NCI-H345 treated with DMSO at 0.1 percent for 48 hours (cell line): ENCODE data around the gene DNAH7.

ENCODE experiments used
- DNase-seq: peaks from one replicate; lab custom pipeline; 2025; ENCODE audit not compliant: unreplicated experiment; lab: John Stamatoyannopoulos, UW

Gene DNAH7

GRCh38 chr2:195871326-195871725 is 197.3 kb downstream of the DNAH7 start:
- no peak for DNase-seq

- no peak for DNase-seq
Observed at GRCh38 chr2:195864316-195864715, 204.3 kb downstream of the DNAH7 start.

- DNase-seq = no peak
Observed at GRCh38 chr2:195863564-195863963, 205.1 kb downstream of the DNAH7 start.

GRCh38 chr2:195863121-195863520 is 205.5 kb downstream of the DNAH7 start:
- DNase-seq = no peak

- no peak for DNase-seq
Observed at GRCh38 chr2:195861821-195862220, 206.8 kb downstream of the DNAH7 start.

- DNase-seq = no peak
Observed at GRCh38 chr2:195859513-195859912, 209.1 kb downstream of the DNAH7 start.

GRCh38 chr2:195857132-195857531 is 211.5 kb downstream of the DNAH7 start:
- DNase-seq = no peak

GRCh38 chr2:195850764-195851163 is 217.9 kb downstream of the DNAH7 start:
- no peak for DNase-seq

GRCh38 chr2:195848119-195848899 is 220.3 kb downstream of the DNAH7 start:
- DNase-seq = no peak

GRCh38 chr2:195842932-195843331 is 225.7 kb downstream of the DNAH7 start:
- DNase-seq = no peak

- DNase-seq = no peak
Observed at GRCh38 chr2:195838002-195838401, 230.6 kb downstream of the DNAH7 start.

GRCh38 chr2:195836002-195836401 is 232.6 kb downstream of the DNAH7 start:
- DNase-seq = no peak

- DNase-seq = no peak
Observed at GRCh38 chr2:195834836-195835235, 233.8 kb downstream of the DNAH7 start.

GRCh38 chr2:195830968-195831950 is 237.4 kb downstream of the DNAH7 start:
- DNase-seq = no peak

- no peak for DNase-seq
Observed at GRCh38 chr2:195824478-195824877, 244.2 kb downstream of the DNAH7 start.

- DNase-seq = no peak
Observed at GRCh38 chr2:195823206-195823605, 245.4 kb downstream of the DNAH7 start.

GRCh38 chr2:195821566-195821932 is 247.1 kb downstream of the DNAH7 start:
- DNase-seq = no peak

GRCh38 chr2:195820867-195821565 is 247.6 kb downstream of the DNAH7 start:
- DNase-seq = no peak

GRCh38 chr2:195820373-195820772 is 248.3 kb downstream of the DNAH7 start:
- DNase-seq = no peak

GRCh38 chr2:195819276-195819675 is 249.4 kb downstream of the DNAH7 start:
- no peak for DNase-seq

GRCh38 chr2:195818526-195818925 is 250.1 kb downstream of the DNAH7 start:
- DNase-seq = no peak
